ENCODE measurements around the gene CCDC177.

CCDC177 gene

GRCh38 chr14:69620211-69620611, 45.5 kb upstream of the CCDC177 start:
- POLR2A ChIA-PET = no interaction called here
- CTCF ChIA-PET = interaction anchor here (0.7 kb wide), 1 partner anchor 35 kb away, joined by 3 read pairs; no protein-coding TSS in a partner anchor
- Histone ChIP-seq H3K27ac (ENCODE audit: extremely low read depth, low read depth, low read length) (no peak overlapping the region), H3K9me3 (ENCODE audit: control insufficient read depth, insufficient read depth, low read depth, low read length) (no peaks in the 10 kb centered on the region), H3K36me3 (ENCODE audit: control insufficient read depth in 2 of 2, insufficient read depth in 1 of 2, low read length in 2 of 2) (no peaks in the 10 kb centered on the region), H3K4me1 (ENCODE audit: control insufficient read depth, insufficient read depth, low read length) (peaks cover 15% of the 10 kb centered on the region), H3K4me3 (ENCODE audit: low read depth, low read length) (no peak overlapping the region)
- TF ChIP-seq EGR2 (tag by site-specific recombination; IDR thresholded peaks at IDR 0.05; ENCODE audit: low read depth) (peak; percentile 36; the same call in 1 of the 2 replicates), ZNF488 (tag by site-specific recombination; IDR thresholded peaks at IDR 0.05) (no peak), ZFHX2 (tag by site-specific recombination; conservative IDR thresholded peaks at IDR 0.05) (peak; percentile 59), ZNF146 (tag by site-specific recombination; IDR thresholded peaks at IDR 0.05) (no peak)

GRCh38 chr14:69619012-69619411, 44.3 kb upstream of the CCDC177 start:
- no peak for TF ChIP-seq ZBTB1 (tag by site-specific recombination; IDR thresholded peaks at IDR 0.05)
- TF ChIP-seq ZNF76 (tag by site-specific recombination; IDR thresholded peaks at IDR 0.05; ENCODE audit: borderline replicate concordance, low read depth) = no peak
- TF ChIP-seq ZXDB (tag by site-specific recombination; IDR thresholded peaks at IDR 0.05) = no peak
- no peaks in the 10 kb centered on the region for H3K36me3 ChIP-seq (ENCODE audit: control insufficient read depth in 2 of 2, insufficient read depth in 1 of 2, low read length in 2 of 2)
- no peaks in the 10 kb centered on the region for H3K9me3 ChIP-seq (ENCODE audit: control insufficient read depth, insufficient read depth, low read depth, low read length)
- POLR2A ChIA-PET = no interaction called here
- H3K27ac ChIP-seq (ENCODE audit: extremely low read depth, low read depth, low read length) = no peak overlapping the region
- CTCF ChIA-PET = interaction anchor here (0.6 to 1.1 kb wide), 3 partner anchors 90 to 415 kb away, joined by 3 read pairs; no protein-coding TSS in a partner anchor
- peaks cover 15% of the 10 kb centered on the region for H3K4me1 ChIP-seq (ENCODE audit: control insufficient read depth, insufficient read depth, low read length)
- no peak overlapping the region for H3K4me3 ChIP-seq (ENCODE audit: low read depth, low read length)

GRCh38 chr14:69617796-69618195, 43.1 kb upstream of the CCDC177 start:
- Histone ChIP-seq H3K9me3 (ENCODE audit: control insufficient read depth, insufficient read depth, low read depth, low read length) (no peaks in the 10 kb centered on the region), H3K27ac (ENCODE audit: extremely low read depth, low read depth, low read length) (no peak overlapping the region), H3K4me3 (ENCODE audit: low read depth, low read length) (no peak overlapping the region), H3K4me1 (ENCODE audit: control insufficient read depth, insufficient read depth, low read length) (peaks cover 23% of the 10 kb centered on the region), H3K36me3 (ENCODE audit: control insufficient read depth in 2 of 2, insufficient read depth in 1 of 2, low read length in 2 of 2) (no peaks in the 10 kb centered on the region)
- CTCF ChIA-PET = interaction anchor here (0.7 to 1.1 kb wide), 2 partner anchors 23 to 33 kb away, joined by 3 to 6 read pairs; no protein-coding TSS in a partner anchor
- POLR2A ChIA-PET = no interaction called here
- TF ChIP-seq ZNF394 (tag by site-specific recombination; IDR thresholded peaks at IDR 0.05; ENCODE audit: borderline replicate concordance) (no peak), ZNF830 (tag by site-specific recombination; IDR thresholded peaks at IDR 0.05; ENCODE audit: low read depth) (no peak), ZNF518A (tag by site-specific recombination; conservative IDR thresholded peaks at IDR 0.05; ENCODE audit: low read depth) (no peak), ZBTB48 (tag by site-specific recombination; IDR thresholded peaks at IDR 0.05) (no peak), HOXC10 (CRISPR knock-in tag; IDR thresholded peaks at IDR 0.05) (no peak), SCRT1 (tag by site-specific recombination; IDR thresholded peaks at IDR 0.05; ENCODE audit: borderline replicate concordance) (no peak), ZNF311 (tag by site-specific recombination; IDR thresholded peaks at IDR 0.05; ENCODE audit: borderline replicate concordance) (no peak), ZNF473 (tag by site-specific recombination; IDR thresholded peaks at IDR 0.05) (no peak), GLI4 (tag by site-specific recombination; IDR thresholded peaks at IDR 0.05) (no peak), PRDM4 (tag by site-specific recombination; IDR thresholded peaks at IDR 0.05) (no peak)

Data from HEK293 (cell line).